Prostate gland (tissue), 2 donors: ENCODE data around the gene MRC1.

ENCODE experiments used
- POLR2A ChIP-seq: fragments of 450-650 bp; IDR thresholded peaks from one replicate; pipeline ENCODE4 v1.6.1; 2016; ENCODE audit warnings: antibody characterized with exemption, mild to moderate bottlenecking
- POLR2AphosphoS5 ChIP-seq: sonication (generic); formaldehyde crosslinking; IDR thresholded peaks from one replicate; pipeline ENCODE4 v1.6.1; 2017; ENCODE audit warnings: antibody characterized with exemption
- TF ChIP-seq, protein P1 (sequence below), 4 experiments: fragments of 200-600 bp in 2 of 4; fragments of 450-650 bp in 2 of 4; sonication (generic) in 2 of 4; IDR thresholded peaks; 1 replicate in 3 of 4; 2 replicates in 1 of 4; pipeline ENCODE4 v1.5.1; 2016 to 2019; ENCODE audit warnings: antibody characterized with exemption in 4 of 4, mild to moderate bottlenecking in 2 of 4, moderate library complexity in 2 of 4

DNA sequence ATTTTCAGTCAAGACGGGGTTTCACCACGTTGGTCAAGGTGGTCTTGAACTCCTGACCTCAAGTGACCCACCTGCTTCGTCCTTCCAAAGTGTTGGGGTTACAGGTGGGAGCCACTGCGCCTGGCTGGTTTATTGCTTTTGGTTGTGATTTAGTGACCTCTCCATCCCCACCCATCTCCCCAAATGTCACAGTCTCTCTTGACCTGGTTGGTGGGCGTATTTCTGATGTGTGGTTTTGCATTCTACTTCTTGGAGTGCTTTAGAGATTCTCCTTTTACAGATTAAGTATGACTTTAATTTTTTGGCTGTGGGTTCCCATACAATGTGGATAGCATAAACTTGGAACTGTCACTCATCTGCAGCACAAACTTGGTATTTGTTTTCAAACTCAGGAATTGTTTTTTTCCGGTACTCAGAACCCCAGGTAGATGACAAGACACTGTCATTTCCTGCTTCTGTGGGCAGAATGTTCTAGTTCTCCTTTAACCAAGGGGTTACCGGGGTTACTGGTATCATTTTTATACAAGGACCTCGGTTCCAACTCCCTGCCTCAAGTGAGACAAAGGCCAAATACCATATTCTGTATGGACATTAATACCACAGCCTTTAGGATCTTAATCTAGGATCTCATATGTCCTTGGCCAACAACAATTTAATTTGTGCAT is 50.5 kb downstream of the MRC1 start:
- TF ChIP-seq, protein P1, sequence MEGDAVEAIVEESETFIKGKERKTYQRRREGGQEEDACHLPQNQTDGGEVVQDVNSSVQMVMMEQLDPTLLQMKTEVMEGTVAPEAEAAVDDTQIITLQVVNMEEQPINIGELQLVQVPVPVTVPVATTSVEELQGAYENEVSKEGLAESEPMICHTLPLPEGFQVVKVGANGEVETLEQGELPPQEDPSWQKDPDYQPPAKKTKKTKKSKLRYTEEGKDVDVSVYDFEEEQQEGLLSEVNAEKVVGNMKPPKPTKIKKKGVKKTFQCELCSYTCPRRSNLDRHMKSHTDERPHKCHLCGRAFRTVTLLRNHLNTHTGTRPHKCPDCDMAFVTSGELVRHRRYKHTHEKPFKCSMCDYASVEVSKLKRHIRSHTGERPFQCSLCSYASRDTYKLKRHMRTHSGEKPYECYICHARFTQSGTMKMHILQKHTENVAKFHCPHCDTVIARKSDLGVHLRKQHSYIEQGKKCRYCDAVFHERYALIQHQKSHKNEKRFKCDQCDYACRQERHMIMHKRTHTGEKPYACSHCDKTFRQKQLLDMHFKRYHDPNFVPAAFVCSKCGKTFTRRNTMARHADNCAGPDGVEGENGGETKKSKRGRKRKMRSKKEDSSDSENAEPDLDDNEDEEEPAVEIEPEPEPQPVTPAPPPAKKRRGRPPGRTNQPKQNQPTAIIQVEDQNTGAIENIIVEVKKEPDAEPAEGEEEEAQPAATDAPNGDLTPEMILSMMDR (IDR thresholded peaks at IDR 0.05): no peak
- TF ChIP-seq POLR2A (no peak), POLR2AphosphoS5 (no peak)
